HG03066 (cell line): ENCODE data around the gene SNRNP48.

Source experiments
- ATAC-seq: cut with Tn5 transposase; IDR thresholded peaks from one replicate; pipeline ENCODE4 v1.9.1; 2021; ENCODE audit warnings: low read depth; ENCODE audit not compliant: unreplicated experiment

SNRNP48 gene, protein sequence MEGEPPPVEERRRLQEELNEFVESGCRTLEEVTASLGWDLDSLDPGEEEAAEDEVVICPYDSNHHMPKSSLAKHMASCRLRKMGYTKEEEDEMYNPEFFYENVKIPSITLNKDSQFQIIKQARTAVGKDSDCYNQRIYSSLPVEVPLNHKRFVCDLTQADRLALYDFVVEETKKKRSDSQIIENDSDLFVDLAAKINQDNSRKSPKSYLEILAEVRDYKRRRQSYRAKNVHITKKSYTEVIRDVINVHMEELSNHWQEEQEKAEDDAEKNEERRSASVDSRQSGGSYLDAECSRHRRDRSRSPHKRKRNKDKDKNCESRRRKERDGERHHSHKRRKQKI

DNA sequence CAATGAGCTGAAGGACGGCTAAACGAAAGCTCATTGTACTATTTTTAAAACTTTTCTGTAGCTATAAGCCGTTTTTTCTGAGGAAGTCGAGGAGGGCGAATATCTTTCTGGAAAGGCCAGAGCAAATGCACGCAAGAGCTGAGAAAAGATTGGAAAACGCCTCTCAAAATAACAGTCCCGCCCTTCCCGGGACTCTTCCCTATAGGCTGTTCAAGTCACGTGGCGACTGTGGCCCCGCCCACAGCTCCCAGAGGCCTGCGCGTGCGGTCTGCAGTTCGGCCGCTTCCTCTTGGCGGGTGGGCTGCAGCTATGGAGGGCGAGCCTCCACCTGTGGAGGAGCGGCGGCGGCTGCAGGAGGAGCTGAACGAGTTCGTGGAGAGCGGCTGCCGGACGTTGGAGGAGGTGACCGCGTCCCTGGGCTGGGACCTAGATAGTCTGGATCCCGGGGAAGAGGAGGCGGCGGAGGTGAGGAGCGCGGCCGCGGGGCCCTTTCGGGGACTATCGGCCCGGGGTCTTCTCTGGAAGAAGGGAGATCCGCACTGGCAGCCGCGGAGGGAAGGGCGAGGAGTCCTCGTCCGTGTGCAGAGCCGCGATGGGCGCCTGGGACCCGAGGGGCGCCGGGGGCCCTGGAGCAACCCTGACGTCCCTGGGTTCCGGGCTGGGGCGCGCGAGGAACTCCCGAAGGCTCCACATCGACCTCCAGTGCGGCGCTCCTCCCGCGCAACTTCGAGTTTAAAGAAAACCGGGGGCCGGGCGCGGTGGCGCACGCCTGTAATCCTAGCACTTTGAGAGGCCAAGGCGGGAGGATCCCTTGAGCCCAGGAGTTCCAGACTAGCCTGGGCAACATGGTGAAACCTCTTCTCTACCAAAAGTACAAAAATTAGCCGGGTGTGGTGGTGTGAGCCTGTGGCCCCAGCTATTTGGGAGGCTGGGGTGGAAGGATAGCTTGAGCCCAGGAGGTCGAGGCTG is at the start of gene SNRNP48:
TSS of gene SNRNP48 (plus strand) at position 250 of the 969 bp plus-strand sequence. CDS start at position 310, 60 bp downstream.
- peak; percentile 99 for ATAC-seq

DNA sequence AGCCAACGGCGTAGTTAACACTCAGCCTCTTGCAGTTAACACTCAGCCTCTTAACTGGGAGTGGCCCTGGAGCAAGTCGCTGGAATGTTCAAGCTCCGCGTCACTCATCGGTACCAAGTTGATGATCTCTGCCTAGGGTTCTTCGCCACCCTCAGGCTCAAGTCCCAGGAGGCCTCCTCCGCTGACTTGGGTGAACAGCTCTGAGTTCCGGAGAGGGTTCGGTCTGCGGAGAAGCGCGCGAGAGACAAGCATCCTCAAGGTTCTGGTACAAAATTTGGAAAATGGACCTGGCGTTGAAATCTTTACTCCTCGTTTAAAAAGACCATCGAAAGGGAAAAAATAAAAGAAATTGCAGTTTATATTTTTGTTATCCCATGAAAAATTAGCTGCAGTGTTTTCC is 49.4 kb upstream of the SNRNP48 start:
- ATAC-seq = no peak

DNA sequence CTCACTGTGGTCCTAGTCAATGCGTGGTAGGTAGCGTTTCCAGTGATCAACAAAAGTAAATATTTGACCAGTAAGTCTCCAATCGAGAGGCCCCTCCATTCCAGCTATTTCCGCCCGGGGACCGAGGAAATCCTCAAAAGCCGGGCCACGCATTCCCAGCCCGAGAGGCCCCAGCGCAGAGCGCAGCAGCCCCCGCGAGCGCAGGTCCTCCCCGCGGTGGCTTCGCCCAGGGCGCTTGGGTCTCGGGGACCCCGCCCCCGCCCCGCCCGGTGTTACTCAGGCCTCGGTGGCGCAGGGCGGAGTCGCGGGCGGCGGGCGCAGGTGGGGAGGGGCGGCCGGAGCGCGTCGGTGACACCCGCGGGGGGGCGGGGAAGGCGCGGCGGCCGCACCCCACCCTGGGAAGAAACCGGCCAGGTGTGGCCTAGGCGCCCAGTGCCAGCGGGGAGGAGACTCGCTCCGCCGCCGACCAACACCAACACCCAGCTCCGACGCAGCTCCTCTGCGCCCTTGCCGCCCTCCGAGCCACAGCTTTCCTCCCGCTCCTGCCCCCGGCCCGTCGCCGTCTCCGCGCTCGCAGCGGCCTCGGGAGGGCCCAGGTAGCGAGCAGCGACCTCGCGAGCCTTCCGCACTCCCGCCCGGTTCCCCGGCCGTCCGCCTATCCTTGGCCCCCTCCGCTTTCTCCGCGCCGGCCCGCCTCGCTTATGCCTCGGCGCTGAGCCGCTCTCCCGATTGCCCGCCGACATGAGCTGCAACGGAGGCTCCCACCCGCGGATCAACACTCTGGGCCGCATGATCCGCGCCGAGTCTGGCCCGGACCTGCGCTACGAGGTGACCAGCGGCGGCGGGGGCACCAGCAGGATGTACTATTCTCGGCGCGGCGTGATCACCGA is 48.6 kb upstream of the SNRNP48 start, which contains the start of gene DSP:
TSS of gene DSP (plus strand) at position 497 of the 890 bp plus-strand sequence. CDS start at position 742, 245 bp downstream.
- ATAC-seq = no peak

DNA sequence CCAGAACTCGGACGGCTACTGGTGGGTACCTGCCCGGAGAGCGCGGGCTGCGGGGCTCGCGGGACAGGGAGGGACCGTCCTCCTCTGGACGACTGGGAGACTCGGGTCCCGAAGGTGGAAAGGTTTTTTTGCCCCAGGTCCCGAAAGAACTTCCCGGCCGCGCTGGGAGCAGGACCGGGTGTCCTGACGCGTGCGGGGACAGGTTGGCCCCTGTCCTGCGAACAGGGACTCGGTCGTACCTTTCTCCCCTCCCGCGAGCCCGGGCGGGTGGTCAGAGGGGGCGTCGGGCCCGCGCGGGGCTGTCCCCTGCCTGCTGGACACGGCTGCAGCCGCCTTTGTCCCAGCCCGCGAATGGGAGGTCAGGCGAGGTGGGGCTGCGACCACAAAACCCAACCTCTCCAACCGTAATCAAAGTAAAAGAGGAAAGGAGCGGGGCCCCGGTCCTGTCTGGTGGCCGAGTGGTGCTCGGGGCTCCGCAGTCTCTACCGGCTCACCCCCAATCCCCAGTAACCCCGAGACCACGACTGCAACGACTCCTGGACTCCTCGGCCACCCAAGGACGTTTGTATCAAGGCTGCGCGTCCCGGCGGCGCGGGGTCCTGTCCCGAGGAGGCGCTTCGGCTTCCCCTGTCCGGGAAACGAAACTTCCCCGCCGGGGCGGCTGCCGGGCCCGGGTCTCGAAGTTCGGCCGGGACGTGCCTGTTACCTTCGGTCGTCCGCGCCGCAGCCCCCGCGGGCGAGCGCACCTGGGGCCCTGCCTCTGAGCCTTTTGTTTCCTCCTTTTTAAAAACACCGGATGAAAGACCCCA is 47.7 kb upstream of the SNRNP48 start:
- no peak for ATAC-seq

DNA sequence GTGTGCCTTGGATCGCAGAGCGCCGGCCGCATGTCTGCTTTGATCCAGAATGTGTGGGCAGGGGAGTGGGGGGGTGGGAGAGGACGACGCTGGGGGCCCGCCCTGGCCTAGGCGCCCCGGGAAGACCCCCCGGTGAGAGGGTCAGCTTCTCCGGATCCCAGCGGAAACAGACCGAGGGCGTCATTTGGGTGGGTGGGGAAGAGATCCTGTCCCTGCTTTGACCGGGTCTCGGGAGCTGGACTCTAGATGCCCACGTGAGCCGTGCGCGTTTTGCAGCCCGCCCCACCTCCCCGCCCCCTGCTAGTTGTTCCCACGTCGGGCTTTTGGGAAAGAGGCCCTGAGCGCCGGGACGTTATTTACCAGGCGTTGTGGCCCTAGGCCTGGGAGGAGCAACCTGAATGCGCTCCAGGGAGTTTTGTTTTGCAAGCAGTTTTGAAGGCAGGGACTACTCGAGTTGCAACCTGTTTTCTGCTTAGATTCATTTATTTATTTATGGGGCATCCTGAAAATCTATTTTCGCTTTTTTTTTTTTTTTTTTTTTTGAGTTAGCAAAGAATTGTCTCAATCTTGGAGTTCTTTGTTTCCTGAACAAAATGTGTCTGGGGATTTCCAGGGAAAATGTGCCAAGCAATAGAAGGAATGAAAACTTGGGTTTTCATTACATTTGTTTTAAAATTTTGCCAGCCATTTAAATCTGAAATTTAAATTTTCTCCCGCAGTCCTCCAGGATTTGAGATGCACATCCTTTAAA is 46.9 kb upstream of the SNRNP48 start:
- no peak for ATAC-seq

DNA sequence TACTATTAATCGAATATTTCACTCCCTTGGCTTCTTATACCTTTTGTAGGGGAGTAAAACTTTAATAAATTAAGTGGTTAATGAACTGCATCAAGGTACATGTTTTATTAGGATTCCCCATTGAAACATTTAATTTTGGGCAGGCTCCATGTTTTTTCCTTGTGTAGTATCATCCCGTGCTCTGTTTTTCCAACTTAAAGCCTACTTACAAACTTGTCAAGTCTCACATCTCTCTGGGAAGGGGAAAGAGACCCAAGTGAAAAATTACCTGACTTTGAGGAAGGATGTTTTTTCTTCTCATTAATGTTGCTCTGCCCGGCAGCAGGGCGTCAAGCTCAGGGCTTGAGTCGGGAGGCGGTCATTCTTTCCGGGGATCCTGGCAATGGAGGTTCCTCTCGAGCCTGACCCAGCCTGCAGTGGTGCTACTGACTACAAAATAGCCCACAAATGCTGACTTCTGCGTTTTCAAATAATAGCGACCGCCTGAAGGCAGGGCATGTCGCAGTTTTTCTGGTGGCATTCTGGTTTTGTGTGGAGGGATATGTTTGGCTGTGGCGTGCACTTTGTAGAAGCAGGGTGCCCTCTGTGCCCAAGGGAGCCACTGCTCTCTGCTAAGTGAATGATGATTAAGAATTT is 46.1 kb upstream of the SNRNP48 start:
- ATAC-seq = no peak

DNA sequence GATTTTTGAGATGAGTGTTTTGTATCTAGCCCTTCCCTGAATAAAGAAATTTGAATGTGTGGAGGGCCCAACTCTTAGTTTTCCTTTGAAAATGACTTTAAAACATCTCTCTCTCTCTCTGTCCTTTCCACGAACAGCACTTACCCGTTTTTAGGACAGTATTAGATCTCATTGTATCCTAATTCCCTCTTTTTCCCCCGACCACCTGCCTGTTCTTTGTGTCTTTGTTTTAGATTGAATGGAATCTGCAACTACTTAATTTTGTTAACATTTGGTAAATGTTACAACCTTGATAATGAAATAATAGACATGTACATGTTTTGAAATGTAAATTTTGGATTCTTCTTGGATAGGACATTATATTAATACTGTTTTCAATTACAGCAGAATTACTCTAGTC is 45.4 kb upstream of the SNRNP48 start:
- no peak for ATAC-seq

DNA sequence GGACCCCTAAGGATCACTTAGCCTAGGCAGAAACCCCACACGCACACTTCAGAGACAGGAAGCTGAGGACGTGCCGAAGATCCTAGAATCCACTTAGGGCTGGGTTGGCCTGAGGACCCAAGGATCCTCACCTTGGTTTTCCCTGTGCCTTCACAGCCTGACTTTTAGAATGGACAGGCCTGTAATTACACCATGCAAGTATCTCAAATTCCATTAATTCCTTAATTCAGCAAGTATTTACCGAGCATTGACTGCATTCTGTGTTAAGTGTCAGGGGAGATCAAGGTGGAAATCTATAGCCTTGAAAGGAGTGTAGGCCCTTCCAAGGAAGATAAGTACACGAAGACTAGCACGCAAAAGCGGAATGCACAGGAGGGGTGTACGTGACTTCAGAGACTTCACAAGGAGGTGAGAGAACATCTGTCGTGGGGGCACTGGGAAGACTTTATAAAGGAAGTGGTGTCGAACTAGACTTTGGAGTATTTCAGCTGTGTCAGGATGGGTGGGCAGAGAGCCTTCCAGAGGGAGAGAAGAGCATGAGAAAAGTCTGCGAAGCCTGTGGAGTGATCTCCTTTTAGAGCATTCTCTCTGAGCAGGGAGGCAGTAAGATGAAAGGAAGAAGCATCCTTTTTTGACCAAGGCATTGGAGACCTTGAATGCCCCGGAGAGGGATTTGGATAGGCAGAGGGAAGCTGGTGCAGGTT is 44.5 kb upstream of the SNRNP48 start:
- ATAC-seq = no peak

DNA sequence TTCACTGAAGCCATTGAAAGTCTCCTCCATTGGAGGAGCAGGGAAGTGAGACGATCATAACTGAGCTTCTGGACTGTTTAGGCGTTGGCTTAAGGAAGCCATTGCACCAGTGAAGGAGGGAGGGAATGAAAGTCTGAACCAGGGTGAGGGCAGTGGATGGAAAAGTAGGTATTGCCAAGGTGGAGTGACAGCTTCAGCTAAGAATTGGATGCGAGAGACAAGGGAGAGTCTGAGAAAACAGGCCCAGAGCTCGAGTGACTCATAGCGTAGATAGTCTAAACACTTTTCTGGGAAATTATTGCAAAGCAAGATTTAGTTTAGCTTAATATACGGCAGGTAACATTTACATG is 44.0 kb upstream of the SNRNP48 start:
- no peak for ATAC-seq

DNA sequence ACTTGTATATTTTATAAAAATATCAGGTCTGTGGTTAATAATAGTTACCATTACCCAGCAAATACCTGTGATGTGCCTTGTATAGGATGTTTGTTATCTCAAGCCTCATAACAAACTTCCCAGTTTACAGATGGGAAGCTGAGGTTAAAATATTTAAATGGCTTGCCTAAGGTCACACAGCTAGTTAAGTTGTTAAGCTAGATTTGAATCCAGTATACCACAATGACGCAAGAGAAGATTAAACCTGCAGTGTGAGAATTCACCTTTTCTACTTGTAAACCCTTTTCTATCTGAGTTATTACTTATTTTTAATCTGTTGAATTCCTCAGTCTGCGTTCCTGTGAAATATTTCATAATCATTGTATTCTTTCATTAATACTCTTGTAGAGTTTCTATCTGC is 43.6 kb upstream of the SNRNP48 start:
- no peak for ATAC-seq

DNA sequence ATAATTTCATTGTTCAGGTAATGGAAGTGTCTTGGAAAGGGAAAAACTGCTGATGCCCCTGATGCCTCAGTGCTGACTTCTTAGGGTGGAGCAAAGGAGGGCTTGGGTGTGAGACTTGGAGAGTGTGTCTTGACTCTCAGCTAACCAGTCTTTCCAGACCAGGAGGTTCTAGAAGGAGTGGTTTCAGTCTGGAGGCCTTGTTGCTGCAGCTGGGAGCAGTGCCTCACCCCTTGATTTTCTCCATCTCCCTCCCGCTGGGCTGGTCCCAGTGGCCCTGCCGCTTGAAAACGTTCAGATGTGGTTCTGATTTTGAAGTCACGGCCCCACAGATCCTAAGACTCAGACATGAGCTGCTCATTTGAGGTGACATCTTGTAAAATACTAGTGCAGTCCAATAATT is 43.1 kb upstream of the SNRNP48 start:
- ATAC-seq = no peak

DNA sequence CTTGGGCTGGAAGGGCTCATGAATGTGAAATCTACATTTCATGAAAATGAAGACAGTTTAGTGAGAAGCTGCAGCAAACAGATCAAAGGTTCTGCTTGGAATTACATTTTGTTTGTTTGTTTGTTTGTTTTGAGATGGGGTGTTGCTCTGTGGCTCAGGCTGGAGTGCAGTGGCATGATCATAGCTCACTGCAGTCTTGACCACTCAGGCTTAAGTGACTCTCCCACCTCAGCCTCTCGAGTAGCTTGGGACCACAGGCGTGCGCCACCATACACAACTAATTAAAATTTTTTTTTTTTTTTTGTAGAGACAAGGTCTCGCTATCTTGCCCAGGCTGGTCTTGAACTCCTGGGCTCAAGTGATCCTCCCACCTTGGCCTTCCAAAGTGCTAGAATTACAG is 42.7 kb upstream of the SNRNP48 start:
- ATAC-seq = no peak

DNA sequence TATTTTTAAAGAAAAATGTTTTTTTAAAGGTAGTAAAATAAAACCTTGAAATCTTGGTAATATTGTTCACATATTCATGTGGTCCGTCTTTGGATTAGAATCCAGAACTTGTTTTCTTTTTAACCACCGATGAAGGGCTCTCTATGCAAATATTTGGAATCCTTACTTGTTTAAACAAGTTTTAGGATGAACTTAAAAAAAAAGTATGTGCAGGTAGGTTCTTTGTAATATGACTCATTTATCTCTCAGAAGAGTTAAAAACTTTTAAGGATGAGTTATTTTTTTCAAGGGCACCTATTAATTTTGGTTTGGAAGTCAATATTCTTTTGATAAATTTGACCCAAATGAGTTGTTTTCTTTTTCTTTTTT is 39.6 kb upstream of the SNRNP48 start:
- no peak for ATAC-seq

DNA sequence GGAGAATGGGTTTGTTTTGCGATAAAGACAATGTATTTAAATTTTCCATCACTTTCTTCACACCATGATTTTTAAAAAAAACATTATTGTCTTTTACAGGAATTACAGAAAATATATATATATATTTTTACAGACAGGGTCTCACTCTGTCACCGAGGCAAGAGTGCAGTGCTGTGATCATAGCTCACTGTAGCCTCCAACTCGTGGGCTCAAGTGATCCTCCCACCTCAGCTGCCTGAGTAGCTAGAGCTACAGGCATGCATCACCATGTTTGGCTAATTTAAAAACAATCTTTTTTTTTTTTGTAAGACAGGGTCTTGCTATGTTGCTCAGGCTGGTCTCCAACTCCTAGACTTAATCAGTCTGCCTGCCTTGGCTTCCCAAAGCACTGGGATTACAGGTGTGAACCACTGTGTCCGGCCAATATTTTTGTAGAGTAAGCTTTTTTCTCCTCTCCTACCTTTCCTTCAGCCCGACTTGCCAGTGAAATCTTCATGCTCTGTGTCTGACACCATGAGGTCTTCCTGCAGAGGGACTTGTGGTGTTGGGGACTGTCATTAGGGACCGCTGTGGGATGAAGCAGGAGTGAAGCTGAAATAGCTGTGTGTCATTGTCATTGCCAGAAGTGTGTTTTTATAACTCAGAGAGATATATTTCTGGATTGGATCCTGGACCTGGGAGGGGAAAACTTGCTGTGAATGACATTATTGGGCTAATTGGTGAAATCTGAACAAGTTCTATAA is 35.3 kb upstream of the SNRNP48 start:
- ATAC-seq = no peak

DNA sequence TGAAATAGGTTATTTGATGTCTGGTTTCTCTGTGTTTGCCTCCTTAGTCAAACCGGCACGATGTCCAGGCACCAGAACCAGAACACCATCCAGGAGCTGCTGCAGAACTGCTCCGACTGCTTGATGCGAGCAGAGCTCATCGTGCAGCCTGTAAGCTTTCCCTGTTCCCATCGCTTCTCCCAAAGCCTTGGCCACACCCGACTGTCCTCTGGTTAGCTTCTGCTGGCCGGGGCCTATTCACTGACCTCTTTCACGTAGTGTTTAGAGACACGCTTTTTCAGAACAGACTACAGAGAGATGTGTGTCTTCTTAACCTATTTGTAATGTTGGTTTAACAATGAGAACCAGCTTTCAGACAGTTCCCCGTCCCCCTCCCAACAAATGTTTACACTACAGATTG is 34.3 kb upstream of the SNRNP48 start:
- ATAC-seq = no peak

DNA sequence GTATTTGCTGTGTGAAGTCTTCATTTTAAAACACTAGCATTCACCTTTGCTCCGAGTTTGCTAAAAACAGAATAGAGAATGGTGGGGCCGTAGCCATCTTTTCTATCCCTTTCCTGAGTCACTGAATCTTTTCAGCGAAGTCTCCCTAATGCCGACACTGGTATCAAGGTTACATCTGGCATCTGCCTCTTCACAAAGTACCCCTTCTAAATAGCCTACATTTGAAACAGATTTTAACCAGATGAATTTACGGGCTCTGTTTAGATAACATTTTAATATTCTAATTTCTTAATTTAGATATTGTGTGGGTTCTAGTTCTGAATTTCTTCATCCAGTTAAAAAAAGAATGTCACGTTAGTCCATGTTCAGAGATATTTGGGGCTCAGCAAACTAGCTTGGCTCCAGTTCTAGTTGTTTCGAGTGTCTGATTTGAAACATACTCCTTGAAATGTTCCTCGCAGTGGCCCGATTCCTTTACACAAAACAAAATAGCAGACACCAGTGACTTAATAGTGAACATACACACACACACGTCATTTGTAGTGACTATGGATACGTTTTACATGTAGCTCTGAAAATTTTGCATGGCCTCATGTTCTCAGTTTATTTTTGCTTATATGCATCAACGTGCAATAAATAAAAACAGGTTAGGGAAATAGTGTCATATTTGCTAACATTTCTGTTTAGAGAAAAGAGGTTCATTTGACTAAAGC is 33.4 kb upstream of the SNRNP48 start:
- no peak for ATAC-seq

DNA sequence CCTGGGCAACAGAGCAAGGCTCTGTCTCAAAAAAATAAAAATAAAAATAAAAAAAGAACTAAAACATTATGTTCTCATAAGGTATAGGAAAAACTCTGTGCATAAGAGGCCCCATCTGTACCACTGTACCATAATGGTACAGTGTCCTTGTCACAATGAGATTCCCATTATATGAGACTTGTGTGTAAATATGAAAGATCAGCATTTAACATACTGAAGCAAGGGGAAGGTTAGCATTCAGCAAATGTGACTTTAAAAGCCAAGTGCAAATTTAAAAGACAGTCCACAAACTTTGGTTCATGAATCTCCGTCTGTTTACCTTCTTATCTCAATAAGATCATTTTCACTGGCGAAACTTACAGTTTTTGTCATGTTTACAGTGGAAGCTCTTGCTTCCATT is 32.3 kb upstream of the SNRNP48 start:
- no peak for ATAC-seq
